ENCODE data around the gene WDR93. TPM values are rescaled to one million over a fixed set of nuclear protein-coding genes. Genes with fewer than 3 reads are reported as not detected.

The WDR93 gene
- total and polyA plus RNA-seq, 10 donors: 0.09 to 0.11 TPM; not detected in 8

DNA sequence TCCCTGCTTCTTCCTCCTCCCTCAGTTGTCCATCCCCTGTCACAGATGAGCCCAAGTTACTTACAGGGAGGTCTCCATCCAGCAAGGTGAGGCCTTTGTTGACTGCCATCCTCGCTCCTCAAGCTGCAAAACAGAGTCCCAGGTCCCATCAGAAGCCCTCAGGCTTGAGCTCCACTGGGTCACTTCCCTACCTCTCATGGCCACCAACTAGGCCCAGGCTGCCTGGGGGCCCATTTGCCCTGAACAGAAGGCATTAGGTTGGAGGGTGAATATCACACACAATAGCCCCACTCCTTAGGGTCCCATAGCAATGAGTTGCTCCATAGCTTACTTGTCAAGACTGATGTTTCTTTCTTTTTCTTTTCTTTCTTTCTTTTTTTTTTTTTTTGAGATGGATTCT is 13.2 kb upstream of the WDR93 start:
- intact Hi-C loops (cut with DNase I; ENCODE audit: low total_unique reads): no loop called here
- DNase-seq: no peak
- H3K4me1 ChIP-seq: no peaks in the 10 kb centered on the region
- H3K27ac ChIP-seq: no peak overlapping the region
- WGBS, 5 donors: 82 to 92% (median 88%) methylated on average over 1 of the region's 1 CpG
- no peak for TF ChIP-seq POLR2A (IDR thresholded peaks at IDR 0.05)
- TF ChIP-seq POLR2AphosphoS5 (IDR thresholded peaks at IDR 0.05): no peak
- TF ChIP-seq, protein P1, sequence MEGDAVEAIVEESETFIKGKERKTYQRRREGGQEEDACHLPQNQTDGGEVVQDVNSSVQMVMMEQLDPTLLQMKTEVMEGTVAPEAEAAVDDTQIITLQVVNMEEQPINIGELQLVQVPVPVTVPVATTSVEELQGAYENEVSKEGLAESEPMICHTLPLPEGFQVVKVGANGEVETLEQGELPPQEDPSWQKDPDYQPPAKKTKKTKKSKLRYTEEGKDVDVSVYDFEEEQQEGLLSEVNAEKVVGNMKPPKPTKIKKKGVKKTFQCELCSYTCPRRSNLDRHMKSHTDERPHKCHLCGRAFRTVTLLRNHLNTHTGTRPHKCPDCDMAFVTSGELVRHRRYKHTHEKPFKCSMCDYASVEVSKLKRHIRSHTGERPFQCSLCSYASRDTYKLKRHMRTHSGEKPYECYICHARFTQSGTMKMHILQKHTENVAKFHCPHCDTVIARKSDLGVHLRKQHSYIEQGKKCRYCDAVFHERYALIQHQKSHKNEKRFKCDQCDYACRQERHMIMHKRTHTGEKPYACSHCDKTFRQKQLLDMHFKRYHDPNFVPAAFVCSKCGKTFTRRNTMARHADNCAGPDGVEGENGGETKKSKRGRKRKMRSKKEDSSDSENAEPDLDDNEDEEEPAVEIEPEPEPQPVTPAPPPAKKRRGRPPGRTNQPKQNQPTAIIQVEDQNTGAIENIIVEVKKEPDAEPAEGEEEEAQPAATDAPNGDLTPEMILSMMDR (IDR thresholded peaks at IDR 0.05 in 8 of 11, conservative IDR thresholded peaks at IDR 0.05 in 3 of 11): no peak
- no peaks in the 10 kb centered on the region for H3K9me3 ChIP-seq
- peaks cover 0 to under 1% (median 0%) of the 10 kb centered on the region in 6 donors for H3K36me3 ChIP-seq
- H3K4me3 ChIP-seq: no peak overlapping the region
- no peaks in the 10 kb centered on the region for H3K27me3 ChIP-seq (replicated peaks in 1 of 7)

DNA sequence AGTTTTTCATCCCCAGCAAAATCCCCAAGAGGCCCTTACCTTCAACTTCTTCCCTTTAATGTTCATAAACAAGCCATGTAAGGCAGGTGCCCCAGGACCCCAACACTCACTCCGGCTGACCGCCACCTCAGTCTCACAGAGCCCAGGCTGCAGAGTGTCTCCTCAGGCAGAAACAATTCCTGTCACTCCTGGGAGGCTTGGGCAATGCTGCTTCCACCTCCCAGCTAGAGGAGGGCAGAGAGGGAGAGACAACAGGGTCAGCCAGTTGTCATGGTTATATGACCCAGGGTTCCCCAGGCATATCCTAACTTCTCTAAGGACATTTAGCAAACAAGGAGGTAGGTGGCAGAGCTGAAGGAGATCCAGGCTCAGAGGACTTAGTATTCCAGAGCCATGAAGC is 11.4 kb upstream of the WDR93 start, which contains the start of gene PLIN1:
Gene PLIN1, minus strand, starts transcription at position 156 of the 400 bp plus-strand sequence. CDS start 1,878 bp downstream, outside the sequence.
- intact Hi-C loops (cut with DNase I; ENCODE audit: low total_unique reads): no loop called here
- no peak for DNase-seq
- H3K4me3 ChIP-seq: no peak within 1 kb of the TSS
- no peaks in the 10 kb centered on the region for H3K4me1 ChIP-seq
- WGBS, 5 donors: 85 to 95% (median 93%) methylated on average over 2 of the region's 2 CpGs
- no peaks in the 10 kb centered on the region for H3K27me3 ChIP-seq (replicated peaks in 1 of 7)
- H3K27ac ChIP-seq: peak within 1 kb of the TSS in 1 of 8 donors; percentile 11
- TF ChIP-seq POLR2A (IDR thresholded peaks at IDR 0.05) (no peak), POLR2AphosphoS5 (IDR thresholded peaks at IDR 0.05) (no peak)
- TF ChIP-seq, protein P1 (IDR thresholded peaks at IDR 0.05 in 8 of 11, conservative IDR thresholded peaks at IDR 0.05 in 3 of 11): no peak
- H3K36me3 ChIP-seq: peaks cover 0 to 19% (median 2%) of the 10 kb centered on the region in 6 donors
- no peaks in the 10 kb centered on the region for H3K9me3 ChIP-seq

DNA sequence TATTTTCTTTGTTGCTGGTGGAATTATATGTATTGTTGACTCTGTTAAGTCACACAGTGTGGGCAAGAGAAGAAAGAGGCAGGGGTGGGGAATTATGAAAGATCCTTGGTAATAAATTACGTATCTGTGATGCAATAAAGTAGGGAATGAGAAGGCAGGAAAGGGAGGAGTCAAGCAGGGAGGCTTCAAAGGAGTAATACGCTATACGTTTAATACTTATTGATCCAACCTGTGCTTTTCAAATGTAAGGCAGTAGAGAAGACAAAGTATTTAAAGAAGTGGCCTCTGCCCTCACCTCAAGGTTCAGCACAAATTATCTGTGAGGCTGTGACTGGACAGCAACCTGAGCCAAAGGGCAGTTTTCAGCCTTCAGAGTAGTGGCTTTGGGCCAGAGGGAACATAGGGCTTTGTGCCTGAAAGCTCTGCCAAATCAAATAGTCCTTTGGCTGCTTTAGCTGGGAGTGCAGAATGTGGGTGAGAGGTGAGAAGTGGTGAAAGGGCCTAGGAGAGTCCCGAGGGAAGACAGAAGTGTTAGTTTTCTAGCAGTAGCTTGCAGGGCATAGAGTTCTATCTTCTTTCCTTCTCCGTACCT is 10.2 kb upstream of the WDR93 start:
- WGBS, 5 donors: 64 to 93% (median 77%) methylated on average over 5 of the region's 5 CpGs
- Histone ChIP-seq H3K4me3 (no peak overlapping the region), H3K36me3 (peaks cover 0 to 31% (median 5%) of the 10 kb centered on the region in 6 donors), H3K27me3 (replicated peaks in 1 of 7) (no peaks in the 10 kb centered on the region), H3K9me3 (no peaks in the 10 kb centered on the region), H3K4me1 (no peaks in the 10 kb centered on the region), H3K27ac (peak overlapping the region in 1 of 8 donors; percentile 11)
- intact Hi-C loops (cut with DNase I; ENCODE audit: low total_unique reads): no loop called here
- TF ChIP-seq POLR2AphosphoS5 (IDR thresholded peaks at IDR 0.05) (no peak), POLR2A (IDR thresholded peaks at IDR 0.05) (no peak)
- TF ChIP-seq, protein P1 (IDR thresholded peaks at IDR 0.05 in 8 of 11, conservative IDR thresholded peaks at IDR 0.05 in 3 of 11): no peak
- DNase-seq: no peak

DNA sequence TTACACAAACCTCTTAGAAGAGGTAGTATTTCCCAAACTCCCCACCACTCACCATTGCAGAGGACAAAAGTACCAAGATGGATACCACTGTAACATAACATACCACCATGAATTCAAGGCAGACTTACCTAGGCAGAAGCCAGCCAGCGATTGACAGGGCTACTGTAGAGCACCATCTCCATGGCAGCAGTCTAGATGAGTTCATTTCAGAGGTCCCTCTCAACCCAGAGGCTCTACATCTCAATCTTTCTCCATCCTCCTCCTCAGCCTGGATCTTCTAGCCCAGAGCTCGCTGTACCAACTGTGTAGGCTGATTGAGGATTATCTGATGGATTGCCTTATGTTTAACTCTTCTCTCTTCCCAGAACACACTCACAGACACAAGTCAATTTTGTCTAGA is 9.5 kb upstream of the WDR93 start:
- intact Hi-C loops (cut with DNase I; ENCODE audit: low total_unique reads): no loop called here

More for the DNA sequence above, 9.5 kb upstream of the WDR93 start:
- Histone ChIP-seq H3K4me3 (no peak overlapping the region), H3K27me3 (replicated peaks in 1 of 7) (no peaks in the 10 kb centered on the region), H3K27ac (no peak overlapping the region), H3K4me1 (no peaks in the 10 kb centered on the region), H3K36me3 (peaks cover 0 to 39% (median 5%) of the 10 kb centered on the region in 6 donors), H3K9me3 (no peaks in the 10 kb centered on the region)
- WGBS, 5 donors: 84 to 91% (median 88%) methylated on average over 2 of the region's 2 CpGs
- no peak for DNase-seq
- TF ChIP-seq POLR2A (IDR thresholded peaks at IDR 0.05) (no peak), POLR2AphosphoS5 (IDR thresholded peaks at IDR 0.05) (no peak)
- TF ChIP-seq, protein P1 (IDR thresholded peaks at IDR 0.05 in 8 of 11, conservative IDR thresholded peaks at IDR 0.05 in 3 of 11): no peak

Measured in spleen (tissue), 11 donors.